Umbilical cord (tissue), 2 donors: ENCODE results near the gene TALDO1. TPM values are rescaled to one million over a fixed set of nuclear protein-coding genes. Genes with fewer than 3 reads are reported as not detected.

Experiments
- DNase-seq: peaks from one replicate; pipeline ENCODE4 v3.0.0-alpha.2; 2015; ENCODE audit warnings: low spot score
- total RNA-seq: library from RNA; depleted of rRNA; stranded (reverse); fragments of >200 nt; gene quantifications from one replicate; pipeline ENCODE4 v1.2.3, GENCODE V29; 2014; ENCODE audit warnings: low replicate concordance; ENCODE audit not compliant: insufficient read depth

TALDO1 gene
- total RNA-seq, 1 donor from 2014 or later, result 76.1 TPM

- no peak for DNase-seq
Measured at GRCh38 chr11:799641-800316, 52.5 kb downstream of the TALDO1 start.

- DNase-seq, result no peak
Measured at GRCh38 chr11:800473-800872, 53.2 kb downstream of the TALDO1 start.

GRCh38 chr11:801097-801780, 54.0 kb downstream of the TALDO1 start:
- no peak for DNase-seq

- no peak for DNase-seq
Measured at GRCh38 chr11:802018-802617, 54.9 kb downstream of the TALDO1 start.

- DNase-seq, result no peak
Measured at GRCh38 chr11:802693-803466, 55.6 kb downstream of the TALDO1 start.

GRCh38 chr11:803467-803742, 56.1 kb downstream of the TALDO1 start:
- DNase-seq, result no peak

GRCh38 chr11:803770-804598, 56.7 kb downstream of the TALDO1 start:
- peak; percentile 59 for DNase-seq

- no peak for DNase-seq
Measured at GRCh38 chr11:804599-804964, 57.3 kb downstream of the TALDO1 start.

GRCh38 chr11:808427-809286, 61.4 kb downstream of the TALDO1 start:
- DNase-seq, result no peak

GRCh38 chr11:809287-810039, 62.2 kb downstream of the TALDO1 start, which contains the start of gene RPLP2:
RPLP2 (plus strand) TSS chr11:809967; CDS start chr11:810235, 268 bp downstream.
- peak; percentile 99 for DNase-seq

- no peak for DNase-seq
Measured at GRCh38 chr11:810040-810567, 62.8 kb downstream of the TALDO1 start.

GRCh38 chr11:811446-812245, 64.4 kb downstream of the TALDO1 start:
- no peak for DNase-seq

GRCh38 chr11:812390-812789, 65.1 kb downstream of the TALDO1 start:
- no peak for DNase-seq

GRCh38 chr11:813072-813455, 65.8 kb downstream of the TALDO1 start:
- DNase-seq, result no peak

GRCh38 chr11:813456-814096, 66.3 kb downstream of the TALDO1 start:
- DNase-seq, result no peak
